ENCODE data around the gene GATC. TPM values are rescaled to one million over a fixed set of nuclear protein-coding genes. Genes with fewer than 3 reads are reported as not detected.

GATC gene
- polyA plus RNA-seq, 1 donor (not counting 4 experiments of a cell fraction or from before 2014, with no cell fraction given) = 22.4 TPM

DNA sequence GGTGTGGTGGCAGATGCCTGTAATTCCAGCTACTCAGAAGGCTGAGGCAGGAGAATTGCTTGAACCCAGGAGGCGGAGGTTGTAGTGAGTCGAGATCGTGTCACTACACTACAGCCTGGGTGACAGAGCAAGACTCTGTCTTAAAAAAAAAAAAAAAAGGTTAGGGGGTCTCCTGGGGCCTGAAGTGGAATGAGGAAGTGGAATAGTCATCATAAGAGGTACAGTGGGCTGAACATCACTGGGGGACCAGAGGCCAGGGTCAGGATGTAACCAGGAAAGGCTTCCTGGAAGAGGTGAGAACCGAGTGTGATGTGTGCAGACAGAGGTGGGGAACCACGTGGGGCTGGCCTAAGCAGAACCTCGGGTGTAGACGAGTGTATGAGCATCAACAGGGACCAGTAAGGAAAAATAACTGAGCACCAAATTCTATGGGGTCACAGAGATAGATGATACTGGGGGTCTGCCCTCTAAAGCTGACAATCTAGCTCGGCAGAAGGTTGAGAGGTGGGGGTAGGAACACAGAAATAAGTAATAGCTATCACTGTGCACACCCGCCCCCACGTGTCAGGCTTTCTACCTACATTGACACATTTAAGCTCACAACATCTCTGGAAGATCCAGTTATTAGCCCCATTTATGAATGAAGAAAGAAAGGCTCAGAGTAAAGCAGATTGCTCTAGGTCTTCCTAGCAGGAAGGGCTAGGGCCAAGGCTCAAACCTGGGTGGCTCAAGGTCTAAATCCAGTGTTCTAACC is 13.3 kb upstream of the GATC start:
- dilution Hi-C loops (cut with MboI; ENCODE audit: extremely low pct_ligation_motif_present, low sequenced_read_pairs) = no loop called here

GRCh38 chr12:120437735-120438494 is 8.3 kb upstream of the GATC start, which contains the start of gene COX6A1:
TSS of gene COX6A1 (plus strand) at chr12:120438113. CDS start at chr12:120438127, 14 bp downstream.
- dilution Hi-C loops (cut with MboI; ENCODE audit: extremely low pct_ligation_motif_present, low sequenced_read_pairs) = no loop called here
- peak within 1 kb of the TSS; percentile 51 for H3K27ac ChIP-seq (ENCODE audit: control insufficient read depth, insufficient read depth, low read length)
- no peak for TF ChIP-seq EZH2 (IDR thresholded peaks at IDR 0.05; ENCODE audit: low read length)
- TF ChIP-seq CTCF (optimal IDR thresholded peaks at IDR 0.05 in 1 of 3, IDR thresholded peaks at IDR 0.05 in 1 of 3, conservative IDR thresholded peaks at IDR 0.05 in 1 of 3; ENCODE audit: extremely low read depth in 1 of 3, insufficient read depth in 2 of 3, low read length in 3 of 3) = no peak
- H3K27me3 ChIP-seq (ENCODE audit: control insufficient read depth, extremely low read depth, insufficient read depth, low read length) = no peaks in the 10 kb centered on the region
- DNase-seq (ENCODE audit: low read depth, low spot score) = peak; percentile 98
- H3K4me3 ChIP-seq (ENCODE audit: control insufficient read depth in 2 of 3, extremely low read depth in 1 of 3, insufficient read depth in 2 of 3, low read depth in 1 of 3, low read length in 3 of 3) = peak within 1 kb of the TSS; percentile 61 to 95 (median 94)
- H3K79me2 ChIP-seq (ENCODE audit: control insufficient read depth, insufficient read depth, low read length) = peaks cover 40% of the 10 kb centered on the region
- H3K36me3 ChIP-seq (ENCODE audit: control insufficient read depth in 2 of 2, extremely low read depth in 1 of 2, insufficient read depth in 2 of 2, low read length in 2 of 2) = peaks cover 4 to 7% of the 10 kb centered on the region in 2 experiments
- peak within 1 kb of the TSS; percentile 96 for H3K4me2 ChIP-seq (ENCODE audit: control insufficient read depth, extremely low read depth, insufficient read depth, low read depth, low read length)
- H4K20me1 ChIP-seq (ENCODE audit: control insufficient read depth, extremely low read depth, insufficient read depth, low read length) = no peaks in the 10 kb centered on the region
- H3K9me1 ChIP-seq (ENCODE audit: control insufficient read depth, extremely low read depth, insufficient read depth, low read length) = no peaks in the 10 kb centered on the region
- H3K4me1 ChIP-seq (ENCODE audit: control insufficient read depth, extremely low read depth, insufficient read depth, low read length) = peaks cover 21% of the 10 kb centered on the region
- peak within 1 kb of the TSS; percentile 98 for H2AFZ ChIP-seq (ENCODE audit: control insufficient read depth, low read length)
- H3K9me3 ChIP-seq (ENCODE audit: control insufficient read depth, low read depth, low read length) = no peaks in the 10 kb centered on the region
- FAIRE-seq = peak; percentile 61
- H3K9ac ChIP-seq (ENCODE audit: control insufficient read depth, extremely low read depth, insufficient read depth, low read length) = peak within 1 kb of the TSS; percentile 84

More for the DNA sequence above, 13.3 kb upstream of the GATC start:
- no peak overlapping the region for H3K4me3 ChIP-seq (ENCODE audit: control insufficient read depth in 2 of 3, extremely low read depth in 1 of 3, insufficient read depth in 2 of 3, low read depth in 1 of 3, low read length in 3 of 3)
- H3K9ac ChIP-seq (ENCODE audit: control insufficient read depth, extremely low read depth, insufficient read depth, low read length) = no peak overlapping the region
- H3K4me1 ChIP-seq (ENCODE audit: control insufficient read depth, extremely low read depth, insufficient read depth, low read length) = peaks cover 4% of the 10 kb centered on the region
- no peak overlapping the region for H2AFZ ChIP-seq (ENCODE audit: control insufficient read depth, low read length)
- H4K20me1 ChIP-seq (ENCODE audit: control insufficient read depth, extremely low read depth, insufficient read depth, low read length) = no peaks in the 10 kb centered on the region
- no peaks in the 10 kb centered on the region for H3K9me1 ChIP-seq (ENCODE audit: control insufficient read depth, extremely low read depth, insufficient read depth, low read length)
- no peaks in the 10 kb centered on the region for H3K27me3 ChIP-seq (ENCODE audit: control insufficient read depth, extremely low read depth, insufficient read depth, low read length)
- peaks cover under 1% of the 10 kb centered on the region for H3K79me2 ChIP-seq (ENCODE audit: control insufficient read depth, insufficient read depth, low read length)
- DNase-seq (ENCODE audit: low read depth, low spot score) (no peak), FAIRE-seq (no peak)
- H3K4me2 ChIP-seq (ENCODE audit: control insufficient read depth, extremely low read depth, insufficient read depth, low read depth, low read length) = no peak overlapping the region
- no peaks in the 10 kb centered on the region for H3K9me3 ChIP-seq (ENCODE audit: control insufficient read depth, low read depth, low read length)
- no peak overlapping the region for H3K27ac ChIP-seq (ENCODE audit: control insufficient read depth, insufficient read depth, low read length)
- TF ChIP-seq CTCF (optimal IDR thresholded peaks at IDR 0.05 in 1 of 3, IDR thresholded peaks at IDR 0.05 in 1 of 3, conservative IDR thresholded peaks at IDR 0.05 in 1 of 3; ENCODE audit: extremely low read depth in 1 of 3, insufficient read depth in 2 of 3, low read length in 3 of 3) = no peak
- no peak for TF ChIP-seq EZH2 (IDR thresholded peaks at IDR 0.05; ENCODE audit: low read length)
- no peaks in the 10 kb centered on the region for H3K36me3 ChIP-seq (ENCODE audit: control insufficient read depth in 2 of 2, extremely low read depth in 1 of 2, insufficient read depth in 2 of 2, low read length in 2 of 2)

All from keratinocyte (primary cell).